H1 (cell line): ENCODE data around the gene FOSL1. TPM values are rescaled to one million over a fixed set of nuclear protein-coding genes. Genes with fewer than 3 reads are reported as not detected.

Experiments used
- CTCF ChIA-PET: fragments of 300-600 bp; sonication (Branson Sonifier 250); formaldehyde crosslinking; loops from one replicate; lab custom pipeline; 2021; ENCODE audit not compliant: partially characterized antibody; lab: Charles Lee
- POLR2A ChIA-PET: fragments of 300-600 bp; sonication (Branson Sonifier 250); formaldehyde crosslinking; loops from one replicate; lab custom pipeline; 2021; ENCODE audit warnings: inconsistent platforms; ENCODE audit not compliant: partially characterized antibody; lab: Charles Lee
- DNase-seq, 2 experiments: peaks; one replicate each; pipeline versions ENCODE4 v3.0.0 to v3.0.0-alpha.2; 2010 to 2022; ENCODE audit warnings: low spot score in 2 of 2, low read depth in 1 of 2, mixed read lengths in 1 of 2
- FAIRE-seq: peaks from 2 replicates; lab custom pipeline; 2011; peaks lifted over from hg19 to GRCh38; lab: Jason Lieb, UNC
- H2AFZ ChIP-seq: 2 replicates; pipeline ENCODE4 v1.8.1; 2012; ENCODE audit warnings: low read length, inconsistent platforms
- H2AK5ac ChIP-seq: 2 replicates; pipeline ENCODE4 v1.6.1; 2013; ENCODE audit warnings: low read depth, low read length
- H2BK120ac ChIP-seq: replicated peaks from 2 replicates; pipeline ENCODE3; 2013; ENCODE audit warnings: low read depth, low read length, inconsistent platforms
- H2BK12ac ChIP-seq: 2 replicates; pipeline ENCODE4 v1.6.1; 2013; ENCODE audit warnings: low read depth, low read length
- H2BK15ac ChIP-seq: 2 replicates; pipeline ENCODE4 v1.6.1; 2013; ENCODE audit warnings: low read length
- H2BK20ac ChIP-seq: 2 replicates; pipeline ENCODE4 v1.6.1; 2013; ENCODE audit warnings: low read length
- H2BK5ac ChIP-seq: 2 replicates; pipeline ENCODE4 v1.6.1; 2013; ENCODE audit warnings: low read depth, low read length
- H3K14ac ChIP-seq: 2 replicates; pipeline ENCODE4 v1.6.1; 2013; ENCODE audit warnings: inconsistent platforms; ENCODE audit not compliant: insufficient read length
- H3K18ac ChIP-seq: 2 replicates; pipeline ENCODE4 v1.6.1; 2013; ENCODE audit warnings: low read length; ENCODE audit errors: extremely low read depth
- H3K23ac ChIP-seq: 2 replicates; pipeline ENCODE4 v1.6.1; 2013; ENCODE audit warnings: inconsistent platforms; ENCODE audit not compliant: insufficient read length
- H3K23me2 ChIP-seq: 2 replicates; pipeline ENCODE4 v1.6.1; 2013; ENCODE audit warnings: low read depth, low read length
- H3K27ac ChIP-seq: 2 replicates; pipeline ENCODE4 v1.6.1; 2011; ENCODE audit warnings: low read depth, low read length, inconsistent platforms
- H3K27me3 ChIP-seq, 4 experiments: replicated peaks in 1 of 4; 1 replicate in 1 of 4; 2 replicates in 3 of 4; pipeline versions ENCODE4 v1.6.1 to v1.8.1; 2011 to 2013; ENCODE audit warnings: low read length in 3 of 4, mild to moderate bottlenecking in 3 of 4, inconsistent platforms in 2 of 4, mixed read lengths in 2 of 4, moderate library complexity in 1 of 4; ENCODE audit not compliant: control insufficient read depth in 3 of 4, insufficient read depth in 3 of 4; ENCODE audit errors: extremely low read depth in 1 of 4
- H3K36me3 ChIP-seq, 4 experiments: 2 replicates each; pipeline versions ENCODE4 v1.6.1 to v1.8.1; 2011 to 2013; ENCODE audit warnings: mild to moderate bottlenecking in 4 of 4, low read length in 3 of 4, moderate library complexity in 2 of 4, control low read depth in 1 of 4, inconsistent platforms in 1 of 4; ENCODE audit not compliant: insufficient read depth in 4 of 4, control insufficient read depth in 2 of 4
- H3K4ac ChIP-seq: replicated peaks from 2 replicates; pipeline ENCODE3; 2013; ENCODE audit warnings: low read length, low read depth, mixed read lengths, inconsistent platforms; ENCODE audit not compliant: insufficient read length
- H3K4me1 ChIP-seq, 4 experiments: replicated peaks in 1 of 4; 1 replicate in 1 of 4; 2 replicates in 3 of 4; pipeline versions ENCODE4 v1.6.1 to v1.8.1; 2011 to 2013; ENCODE audit warnings: low read length in 3 of 4, inconsistent platforms in 2 of 4, mixed read lengths in 1 of 4; ENCODE audit not compliant: insufficient read depth in 4 of 4, control insufficient read depth in 3 of 4
- H3K4me2 ChIP-seq, 2 experiments: 2 replicates each; pipeline versions ENCODE4 v1.6.1 to v1.8.1; 2011 to 2013; ENCODE audit warnings: low read depth in 2 of 2, low read length in 2 of 2, control low read depth in 1 of 2, inconsistent platforms in 1 of 2, mild to moderate bottlenecking in 1 of 2; ENCODE audit not compliant: insufficient read depth in 1 of 2
- H3K4me3 ChIP-seq, 4 experiments: fragments of 200-600, 300-600 bp in 1 of 4; sonication (generic), shearing (Covaris generic), sonication (Bioruptor Twin) in 1 of 4; 2 replicates each; pipeline versions ENCODE4 v1.5.1 to v1.8.1; 2011 to 2016; ENCODE audit warnings: low read length in 4 of 4, low read depth in 3 of 4, control low read depth in 2 of 4, inconsistent platforms in 2 of 4, mild to moderate bottlenecking in 2 of 4, mixed read lengths in 1 of 4, moderate library complexity in 1 of 4; ENCODE audit not compliant: insufficient read depth in 2 of 4; ENCODE audit errors: extremely low read depth in 1 of 4
- H3K56ac ChIP-seq: replicated peaks from 2 replicates; pipeline ENCODE3; 2013; ENCODE audit warnings: low read depth, mild to moderate bottlenecking, mixed read lengths, low read length, inconsistent platforms; ENCODE audit not compliant: insufficient read length
- H3K79me1 ChIP-seq: 2 replicates; pipeline ENCODE4 v1.6.1; 2013; ENCODE audit warnings: low read depth, low read length, control low read depth
- H3K79me2 ChIP-seq, 2 experiments: 2 replicates each; pipeline versions ENCODE4 v1.6.1 to v1.8.1; 2012 to 2013; ENCODE audit warnings: low read length in 2 of 2, mild to moderate bottlenecking in 2 of 2, inconsistent platforms in 1 of 2; ENCODE audit not compliant: insufficient read depth in 2 of 2, control insufficient read depth in 1 of 2
- H3K9ac ChIP-seq, 4 experiments: replicated peaks in 1 of 4; 1 replicate in 1 of 4; 2 replicates in 3 of 4; pipeline versions ENCODE4 v1.6.1 to v1.8.1; 2011 to 2013; ENCODE audit warnings: low read depth in 3 of 4, low read length in 3 of 4, control low read depth in 2 of 4, mild to moderate bottlenecking in 2 of 4, moderate library complexity in 2 of 4, inconsistent platforms in 1 of 4; ENCODE audit errors: extremely low read depth in 1 of 4
- H3K9me3 ChIP-seq, 2 experiments: 2 replicates each; pipeline versions ENCODE4 v1.6.1 to v1.8.1; 2012 to 2013; ENCODE audit warnings: mild to moderate bottlenecking in 2 of 2, moderate library complexity in 2 of 2, control low read depth in 1 of 2, inconsistent platforms in 1 of 2, low read depth in 1 of 2, low read length in 1 of 2, mixed read lengths in 1 of 2; ENCODE audit not compliant: insufficient read depth in 2 of 2
- H4K20me1 ChIP-seq, 2 experiments: replicated peaks in 1 of 2; 2 replicates each; pipeline versions ENCODE3 to v1.8.1; 2011 to 2013; ENCODE audit warnings: inconsistent platforms in 2 of 2, low read length in 2 of 2, mild to moderate bottlenecking in 1 of 2; ENCODE audit not compliant: insufficient read depth in 2 of 2, control insufficient read depth in 1 of 2
- H4K5ac ChIP-seq: 2 replicates; pipeline ENCODE4 v1.6.1; 2013; ENCODE audit warnings: low read length, low read depth, mixed read lengths, inconsistent platforms; ENCODE audit not compliant: insufficient read length
- H4K8ac ChIP-seq: 2 replicates; pipeline ENCODE4 v1.8.0; 2013; ENCODE audit warnings: mild to moderate bottlenecking, moderate library complexity, low read length, inconsistent platforms; ENCODE audit not compliant: insufficient read depth; ENCODE audit errors: extremely low read depth
- H4K91ac ChIP-seq: replicated peaks from 2 replicates; pipeline ENCODE3; 2013; ENCODE audit warnings: low read length, mixed read lengths, inconsistent platforms; ENCODE audit not compliant: insufficient read length
- ASH2L ChIP-seq: fragments of 200-600, 300-600 bp; sonication (generic); IDR thresholded peaks from one replicate; pipeline ENCODE4 v1.7.1; 2017; ENCODE audit warnings: low read length
- ATF2 ChIP-seq: IDR thresholded peaks from 2 replicates; pipeline ENCODE4 v1.6.1; 2012; ENCODE audit warnings: low read length, inconsistent platforms
- CREB1 ChIP-seq: IDR thresholded peaks from 2 replicates; pipeline ENCODE4 v1.6.1; 2012; ENCODE audit warnings: inconsistent platforms
- EZH2 ChIP-seq: fragments of 200-600 bp; sonication (generic); IDR thresholded peaks from 2 replicates; pipeline ENCODE4 v1.7.1; 2012; ENCODE audit warnings: low read depth, mild to moderate bottlenecking, moderate library complexity, low read length, inconsistent platforms; ENCODE audit not compliant: severe bottlenecking
- HDAC6 ChIP-seq: IDR thresholded peaks from one replicate; pipeline ENCODE4 v1.7.1; 2012; ENCODE audit warnings: low read depth, mild to moderate bottlenecking, inconsistent platforms, low read length, moderate library complexity
- MAFK ChIP-seq: IDR thresholded peaks from 2 replicates; pipeline ENCODE4 v1.6.1; 2012; ENCODE audit warnings: low read depth, mild to moderate bottlenecking, improper control_type of control experiment, low read length
- PHF8 ChIP-seq: fragments of 200-600 bp; sonication (generic); conservative IDR thresholded peaks from 2 replicates; pipeline ENCODE4 v1.7.1; 2012; ENCODE audit warnings: low read depth, mild to moderate bottlenecking, inconsistent platforms, low read length, moderate library complexity
- POLR2A ChIP-seq, 2 experiments: IDR thresholded peaks; 1 replicate in 1 of 2; 2 replicates in 1 of 2; pipeline ENCODE4 v1.6.1; 2011; ENCODE audit warnings: low read depth in 2 of 2, low read length in 2 of 2, mild to moderate bottlenecking in 2 of 2; ENCODE audit errors: control extremely low read depth in 1 of 2
- POLR2AphosphoS5 ChIP-seq: IDR thresholded peaks from 2 replicates; pipeline ENCODE4 v1.6.1; 2011; ENCODE audit warnings: low read depth, low read length
- RFX5 ChIP-seq: IDR thresholded peaks from 2 replicates; pipeline ENCODE4 v1.6.1; 2011; ENCODE audit warnings: low read depth, low read length, improper control_type of control experiment, borderline replicate concordance
- SIRT6 ChIP-seq: IDR thresholded peaks from one replicate; pipeline ENCODE4 v1.7.1; 2012; ENCODE audit warnings: low read length, inconsistent platforms
- SP2 ChIP-seq: IDR thresholded peaks from 2 replicates; pipeline ENCODE4 v1.6.1; 2012; ENCODE audit warnings: mild to moderate bottlenecking, low read length, inconsistent platforms
- SP4 ChIP-seq: IDR thresholded peaks from 2 replicates; pipeline ENCODE4 v1.6.1; 2012; ENCODE audit warnings: low read length, inconsistent platforms
- WGBS, 2 experiments: shearing (Covaris generic) in 1 of 2; methylation state at CpG; one replicate each; pipeline versions ENCODE4 v1.1.6 to v1.1.7; 2013 to 2015; ENCODE audit warnings: low lambda C conversion rate in 2 of 2, mixed read lengths in 2 of 2, inconsistent platforms in 1 of 2, low coverage in 1 of 2, missing lambda C conversion rate in 1 of 2; ENCODE audit not compliant: insufficient replicate concordance in 2 of 2, insufficient coverage in 1 of 2, insufficient read length in 1 of 2; ENCODE audit errors: extremely low coverage in 1 of 2, missing lambda C conversion rate in 1 of 2; 5-methylcytosine and 5-hydroxymethylcytosine counted together
- polyA plus RNA-seq, 7 experiments: library from polyadenylated mRNA; depleted of rRNA in 3 of 7; stranded (reverse) in 5 of 7; unstranded in 2 of 7; fragments of >200 nt in 5 of 7; fragments of 200-250 nt in 2 of 7; gene quantifications; 1 replicate in 5 of 7; 2 replicates in 1 of 7; 4 replicates in 1 of 7; pipeline versions ENCODE4 v1.2.1 to v1.2.3, GENCODE V29; 2011 to 2013; ENCODE audit warnings: missing spikeins in 2 of 7, mixed read lengths in 2 of 7
- total RNA-seq: library from RNA; stranded (reverse); fragmentation: NEBNext Ultra II Directional; extraction: Animal tissue kit (Norgen Biotek cat#: 25700); gene quantifications from 2 replicates; pipeline ENCODE4 v1.2.1, GENCODE V29; 2021

The FOSL1 gene
- total and polyA plus RNA-seq, 2 of the 8 experiments (the other 6 are each of a cell fraction or from before 2014, with no cell fraction given), result 6.3 to 7.2 TPM

GRCh38 chr11:65925397-65925796 is 25.2 kb upstream of the FOSL1 start:
- Histone ChIP-seq H3K9ac (no peak overlapping the region), H4K20me1 (no peaks in the 10 kb centered on the region), H3K56ac (no peak overlapping the region), H3K23me2 (peaks cover 2% of the 10 kb centered on the region; the same call in 1 of the 2 replicates), H3K18ac (no peak overlapping the region), H3K14ac (no peak overlapping the region), H2BK20ac (no peak overlapping the region), H3K79me2 (no peaks in the 10 kb centered on the region), H2BK12ac (no peak overlapping the region), H2BK120ac (no peak overlapping the region), H3K4me3 (no peak overlapping the region), H4K5ac (no peak overlapping the region), H3K23ac (no peak overlapping the region), H3K27me3 (no peaks in the 10 kb centered on the region), H2AFZ (no peak overlapping the region), H3K4me2 (no peak overlapping the region), H3K36me3 (peaks cover 0 to 8% (median 5%) of the 10 kb centered on the region in 4 experiments; a peak in 4 of 8 replicates), H3K79me1 (0 out of 2 replicates have a peak, but pooled peaks cover under 1% of the 10 kb centered on the region), H3K27ac (no peak overlapping the region), H2BK5ac (no peak overlapping the region), H3K4me1 (peaks cover 2 to 8% (median 3%) of the 10 kb centered on the region in 4 experiments; a peak in 5 of 7 replicates), H4K91ac (no peak overlapping the region), H3K4ac (no peak overlapping the region), H2AK5ac (no peak overlapping the region), H2BK15ac (no peak overlapping the region), H3K9me3 (no peaks in the 10 kb centered on the region), H4K8ac (no peak overlapping the region)
- FAIRE-seq, result no peak
- ChIA-PET CTCF (interaction anchor here (0.6 to 1.3 kb wide), 5 partner anchors 24 to 98 kb away, joined by 3 read pairs; partner anchors contain the start of gene CCDC85B), POLR2A (interaction anchor here (1.2 to 1.8 kb wide), 3 partner anchors 15 to 68 kb away, joined by 3 to 5 read pairs (median 3); no protein-coding TSS in a partner anchor)
- no peak for DNase-seq
- 80% methylated on average over 2 of the region's 2 CpGs; no CpG with 5 or more reads in 1 of the 2 experiments for WGBS, 2 experiments
- TF ChIP-seq ATF2 (no peak), MAFK (no peak), CREB1 (no peak), POLR2AphosphoS5 (no peak), PHF8 (no peak), SP2 (no peak), HDAC6 (no peak), ASH2L (no peak), EZH2 (no peak), SP4 (no peak), POLR2A (IDR thresholded peaks at IDR 0.05; ENCODE audit: control extremely low read depth in 1 of 2, low read depth in 2 of 2, low read length in 2 of 2) (no peak), RFX5 (no peak), SIRT6 (no peak)
